Measurements from ENCODE around the gene COL17A1.

GRCh38 chr10:104056619-104057273 lies 28.9 kb downstream of the COL17A1 start:
- TF ChIP-seq CTCF (IDR thresholded peaks at IDR 0.05) (no peak), POLR2A (IDR thresholded peaks at IDR 0.05) (no peak)

All from uterus (tissue), 2 donors.